ENCODE results near the gene CCDC192.
A peak's percentile ranks its signal among the peaks of the same experiment; 100 is the strongest.
"Not testable (repeated sequence)": the region's sequence is repeated elsewhere in the genome, so short reads cannot be mapped to it uniquely, and the experiment has no call there.

Gene CCDC192

DNA sequence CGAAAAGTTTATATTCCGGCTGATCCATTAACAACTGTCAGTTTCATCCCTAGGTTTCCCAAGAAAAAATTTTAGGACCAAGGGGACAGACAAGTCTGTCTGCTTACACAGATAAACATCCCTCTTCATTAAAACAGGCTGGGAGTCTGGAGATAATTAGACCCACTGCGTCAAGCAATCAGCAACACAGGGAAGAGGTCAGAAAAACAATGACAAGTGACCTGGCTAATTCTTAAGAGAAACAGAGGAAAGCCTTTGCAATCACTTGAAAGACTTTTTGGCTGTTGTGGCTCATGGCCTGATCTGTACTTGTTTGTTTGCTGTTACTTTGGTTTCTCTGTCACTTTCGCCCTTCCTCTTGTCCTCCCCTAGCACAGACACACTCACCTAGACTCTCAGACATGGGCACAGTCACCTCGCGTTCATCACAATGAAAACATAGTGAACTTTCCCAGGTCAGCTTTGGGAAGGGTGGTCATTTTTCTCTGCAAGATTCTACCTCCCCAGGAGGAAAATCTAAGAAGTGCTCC, 2.9 kb upstream of the CCDC192 start:
- no peak for DNase-seq (ENCODE audit: low spot score)
- TF ChIP-seq CTCF (IDR thresholded peaks at IDR 0.05; ENCODE audit: extremely low read depth, missing control alignments): no peak

DNA sequence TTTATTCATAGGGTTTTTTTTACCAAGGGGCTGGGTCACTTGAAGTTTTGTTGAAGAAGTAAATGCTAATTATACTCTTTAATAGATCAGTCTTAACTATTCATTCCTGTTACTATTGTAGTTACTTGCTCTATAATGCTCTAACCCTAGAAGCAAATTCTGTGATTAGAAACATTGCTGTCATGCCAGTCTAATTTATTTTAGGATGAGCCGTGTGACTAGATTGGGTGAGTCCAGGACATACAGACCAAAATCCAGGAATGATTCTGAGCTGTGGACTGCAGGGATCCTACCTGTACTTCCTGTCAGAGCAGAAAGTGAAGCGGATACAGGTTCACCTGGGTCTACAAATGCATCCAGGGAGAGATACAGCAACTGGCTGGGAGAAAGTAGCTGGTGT, 757 bp upstream of the CCDC192 start:
- DNase-seq (ENCODE audit: low spot score): no peak
- TF ChIP-seq CTCF (IDR thresholded peaks at IDR 0.05; ENCODE audit: extremely low read depth, missing control alignments): no peak

DNA sequence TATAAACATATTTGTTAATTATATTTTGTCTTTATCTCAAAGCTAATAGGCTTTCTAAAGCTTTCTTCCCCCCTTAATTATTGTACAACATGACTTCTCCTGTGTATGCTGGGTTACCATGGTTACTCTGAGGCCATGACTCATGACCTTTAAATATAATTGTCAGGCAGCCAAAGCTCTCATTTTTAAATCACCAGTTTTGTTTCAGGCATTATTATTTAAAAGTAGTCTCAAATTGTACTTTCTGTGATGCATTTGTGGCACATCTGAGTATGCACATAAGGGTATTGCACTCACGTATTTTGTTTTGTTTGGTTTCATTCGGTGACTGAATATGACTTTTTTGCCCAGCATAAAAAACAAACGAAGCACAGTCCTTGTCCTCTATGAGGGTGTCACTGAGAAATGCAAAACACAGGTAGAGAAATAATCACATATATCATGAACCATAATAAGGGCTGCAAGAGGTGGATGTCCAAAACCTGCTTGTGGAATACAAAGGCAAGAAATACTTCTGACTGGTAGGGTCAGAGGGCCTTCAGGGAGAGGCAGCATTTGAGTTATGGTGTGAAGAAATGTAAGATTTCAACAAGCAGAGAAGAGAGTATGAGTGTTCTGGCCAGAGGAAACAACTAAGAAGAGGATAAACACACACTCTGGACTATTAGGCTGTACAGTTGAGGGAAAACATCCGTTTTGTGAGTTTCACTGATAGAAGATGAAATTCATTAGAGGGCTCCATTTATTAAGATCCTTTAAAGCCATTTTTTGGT, 2.1 kb downstream of the CCDC192 start:
- peak; percentile 4 for DNase-seq (ENCODE audit: low spot score)

DNA sequence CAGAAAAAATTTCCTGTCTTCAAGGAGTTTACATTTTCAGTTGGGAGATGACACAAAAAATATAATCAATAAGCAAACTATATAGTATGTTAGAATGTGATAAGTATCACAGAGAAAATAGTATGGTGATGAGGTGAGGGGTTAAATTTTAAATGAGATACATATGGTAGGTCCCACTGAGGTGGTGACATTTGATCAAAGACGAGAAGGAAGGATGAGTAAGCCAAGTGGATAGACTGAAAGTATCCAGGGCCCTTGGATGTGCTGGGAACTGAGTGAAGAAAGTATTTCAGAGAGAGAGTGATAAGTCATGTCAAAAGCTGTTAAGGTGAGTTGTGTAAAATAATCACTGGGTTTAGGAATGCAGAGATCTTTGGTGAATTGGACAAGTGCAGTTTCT, 3.5 kb downstream of the CCDC192 start:
- no peak for TF ChIP-seq CTCF (IDR thresholded peaks at IDR 0.05; ENCODE audit: extremely low read depth, missing control alignments)
- DNase-seq (ENCODE audit: low spot score): no peak

More for the DNA sequence above, 2.1 kb downstream of the CCDC192 start:
- TF ChIP-seq CTCF (IDR thresholded peaks at IDR 0.05; ENCODE audit: extremely low read depth, missing control alignments): no peak

- no peak for DNase-seq (ENCODE audit: low spot score)
These were observed 4.0 kb downstream of the CCDC192 start for GRCh38 chr5:127707209-127707608.

GRCh38 chr5:127713083-127713482, 9.9 kb downstream of the CCDC192 start:
- not testable (repeated sequence) for DNase-seq (ENCODE audit: low spot score)

More at GRCh38 chr5:127707209-127707608, 4.0 kb downstream of the CCDC192 start:
- TF ChIP-seq CTCF (IDR thresholded peaks at IDR 0.05; ENCODE audit: extremely low read depth, missing control alignments): no peak

DNA sequence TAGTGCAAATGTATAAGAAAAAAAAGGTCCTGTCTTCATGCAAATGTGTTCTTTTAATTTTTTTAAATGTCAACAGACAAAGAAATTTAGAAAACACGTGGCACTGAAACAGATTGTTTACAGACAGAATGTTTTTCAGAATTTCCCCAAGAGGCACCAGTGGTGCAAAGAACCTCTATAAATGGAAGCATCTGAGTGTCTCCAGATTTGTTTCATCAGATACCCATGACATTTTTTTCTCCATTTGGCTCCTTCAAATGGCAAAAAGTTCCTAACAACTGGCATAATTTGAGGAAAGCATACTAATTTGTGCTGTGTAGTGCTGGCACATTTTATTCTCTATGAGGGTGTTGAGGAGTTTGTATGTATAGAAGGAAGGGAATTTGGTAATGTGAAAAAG, 15.0 kb downstream of the CCDC192 start:
- TF ChIP-seq CTCF (IDR thresholded peaks at IDR 0.05; ENCODE audit: extremely low read depth, missing control alignments): no peak
- no peak for DNase-seq (ENCODE audit: low spot score)

DNA sequence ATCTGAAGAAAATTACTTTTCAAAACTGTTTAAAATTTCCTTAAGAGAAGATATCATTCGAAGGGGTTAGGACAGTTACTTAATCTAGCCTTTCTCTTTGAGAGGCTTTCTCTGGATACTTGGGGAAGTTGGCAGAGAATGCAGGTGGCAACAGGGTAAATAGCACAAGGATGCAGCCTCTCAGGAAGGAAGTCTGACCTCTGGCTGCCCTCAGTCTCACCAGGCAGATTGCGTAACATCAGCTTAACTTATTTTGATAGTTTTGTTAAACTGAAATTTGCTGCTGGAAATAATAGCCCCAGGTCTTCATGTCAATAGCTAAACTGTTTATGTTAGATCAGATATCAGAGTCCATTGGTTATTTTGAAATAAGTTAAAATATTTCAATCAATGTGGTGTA, 20.4 kb downstream of the CCDC192 start:
- no peak for TF ChIP-seq CTCF (IDR thresholded peaks at IDR 0.05; ENCODE audit: extremely low read depth, missing control alignments)
- DNase-seq (ENCODE audit: low spot score): no peak
